Caco-2 (cell line): ENCODE results near the gene BLVRB. TPM values are rescaled to one million over a fixed set of nuclear protein-coding genes. Genes with fewer than 3 reads are reported as not detected.
"Not testable (repeated sequence)": the region's sequence is repeated elsewhere in the genome, so short reads cannot be mapped to it uniquely, and the experiment has no call there.

Experiments
- BruUV-seq: library from RNA; stranded (reverse); fragments of 400-500 nt; replicated peaks from 2 replicates; lab custom pipeline; 2021; lab: Mats Ljungman, UMichigan
- CTCF ChIA-PET: fragments of 300-600 bp; sonication (Branson Sonifier 250); formaldehyde crosslinking; loops from one replicate; lab custom pipeline; 2022; ENCODE audit warnings: antibody characterized with exemption; lab: Charles Lee
- POLR2A ChIA-PET: fragments of 300-600 bp; sonication (Branson Sonifier 250); formaldehyde crosslinking; loops from one replicate; lab custom pipeline; 2022; ENCODE audit warnings: antibody characterized with exemption; lab: Charles Lee
- DNase-seq, 2 experiments: peaks; one replicate each; pipeline versions ENCODE4 v3.0.0 to v3.0.0-alpha.2; 2020 to 2022
- H3K27me3 ChIP-seq: replicated peaks from 2 replicates; pipeline ENCODE4 v1.6.0; 2011; ENCODE audit warnings: low read length; ENCODE audit not compliant: control insufficient read depth, insufficient read depth
- H3K36me3 ChIP-seq: 2 replicates; pipeline ENCODE4 v1.5.1; 2011; ENCODE audit warnings: low read length; ENCODE audit not compliant: control insufficient read depth, insufficient read depth
- H3K4me1 ChIP-seq: fragments of 250-450 bp; sonication (Bioruptor Pico); 2 replicates; pipeline ENCODE4 v1.5.1; 2020; ENCODE audit warnings: mild to moderate bottlenecking
- H3K4me3 ChIP-seq: 2 replicates; pipeline ENCODE4 v1.5.1; 2011; ENCODE audit warnings: low read depth, mild to moderate bottlenecking, control low read depth, low read length
- H3K9me3 ChIP-seq: fragments of 250-450 bp; sonication (Bioruptor Pico); 2 replicates; pipeline ENCODE4 v1.5.1; 2020; ENCODE audit warnings: mild to moderate bottlenecking, moderate library complexity
- H3K27ac Mint-ChIP-seq: one replicate; pipeline ENCODE4 v1.8.0; 2022; ENCODE audit warnings: mixed read lengths; ENCODE audit not compliant: unreplicated experiment
- H3K27me3 Mint-ChIP-seq: one replicate; pipeline ENCODE4 v1.8.0; 2022; ENCODE audit warnings: mixed read lengths; ENCODE audit not compliant: insufficient read depth, unreplicated experiment
- H3K36me3 Mint-ChIP-seq: one replicate; pipeline ENCODE4 v1.8.0; 2022; ENCODE audit warnings: mild to moderate bottlenecking, mixed read lengths; ENCODE audit not compliant: insufficient read depth, unreplicated experiment
- H3K4me1 Mint-ChIP-seq: one replicate; pipeline ENCODE4 v1.8.0; 2022; ENCODE audit warnings: low read depth, mixed read lengths; ENCODE audit not compliant: unreplicated experiment
- H3K4me3 Mint-ChIP-seq: one replicate; pipeline ENCODE4 v1.8.0; 2022; ENCODE audit warnings: mild to moderate bottlenecking, moderate library complexity, mixed read lengths; ENCODE audit not compliant: unreplicated experiment
- H3K9me3 Mint-ChIP-seq: one replicate; pipeline ENCODE4 v1.8.0; 2022; ENCODE audit warnings: mixed read lengths; ENCODE audit not compliant: unreplicated experiment
- intact Hi-C: fragments of 100-400 bp; cut with micrococcal nuclease; formaldehyde crosslinking; loops from one replicate; pipeline ENCODE4 v1.10.0; 2022; ENCODE audit not compliant: unreplicated experiment
- total RNA-seq: library from RNA; stranded (reverse); gene quantifications from 2 replicates; pipeline ENCODE4 v1.2.3, GENCODE V29; 2022
- TF ChIP-seq, protein P1 (sequence below), 2 experiments: fragments of 200-600 bp in 1 of 2; IDR thresholded peaks; 1 replicate in 1 of 2; 2 replicates in 1 of 2; pipeline versions ENCODE4 v1.5.1 to v1.8.0; 2011 to 2022; ENCODE audit warnings: antibody characterized with exemption in 1 of 2, control low read depth in 1 of 2, inconsistent platforms in 1 of 2, low read depth in 1 of 2, low read length in 1 of 2, mild to moderate bottlenecking in 1 of 2, moderate library complexity in 1 of 2; ENCODE audit not compliant: insufficient read depth in 1 of 2, severe bottlenecking in 1 of 2, unreplicated experiment in 1 of 2

Gene BLVRB
- total RNA-seq, 1 experiment from 2014 or later, result 101 TPM

DNA sequence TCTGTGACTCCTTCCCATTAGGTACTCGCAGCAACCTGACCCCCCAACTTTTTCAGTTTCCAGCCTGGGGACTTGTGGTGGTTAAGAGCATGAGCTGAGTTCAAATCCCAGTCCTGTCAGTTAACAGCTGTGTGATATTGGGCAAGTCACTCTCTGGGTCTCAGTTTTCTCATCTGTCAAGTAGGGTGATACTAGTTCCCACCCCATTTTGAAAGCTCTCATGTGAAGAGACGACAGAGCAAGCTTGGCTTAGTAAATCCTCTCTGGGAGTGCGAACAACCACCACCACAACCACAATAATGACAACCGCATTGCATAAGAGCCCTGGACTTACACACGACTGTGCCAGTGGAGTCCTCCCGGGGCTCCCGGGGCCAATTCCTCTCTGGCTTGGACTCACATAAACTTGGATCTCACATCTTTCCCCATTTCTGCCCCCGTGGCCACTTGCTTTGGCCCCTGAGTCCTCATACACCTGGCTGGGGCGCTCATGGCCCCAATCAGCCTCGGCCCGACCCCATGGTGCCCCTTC is 454 bp downstream of the BLVRB start:
- Mint-ChIP-seq H3K27me3 (peaks cover 4% of the 10 kb centered on the region), H3K36me3 (peaks cover 16% of the 10 kb centered on the region), H3K4me1 (peaks cover 20% of the 10 kb centered on the region), H3K27ac (peak overlapping the region; percentile 92), H3K4me3 (peak overlapping the region; percentile 79), H3K9me3 (no peaks in the 10 kb centered on the region)
- TF ChIP-seq, protein P1, sequence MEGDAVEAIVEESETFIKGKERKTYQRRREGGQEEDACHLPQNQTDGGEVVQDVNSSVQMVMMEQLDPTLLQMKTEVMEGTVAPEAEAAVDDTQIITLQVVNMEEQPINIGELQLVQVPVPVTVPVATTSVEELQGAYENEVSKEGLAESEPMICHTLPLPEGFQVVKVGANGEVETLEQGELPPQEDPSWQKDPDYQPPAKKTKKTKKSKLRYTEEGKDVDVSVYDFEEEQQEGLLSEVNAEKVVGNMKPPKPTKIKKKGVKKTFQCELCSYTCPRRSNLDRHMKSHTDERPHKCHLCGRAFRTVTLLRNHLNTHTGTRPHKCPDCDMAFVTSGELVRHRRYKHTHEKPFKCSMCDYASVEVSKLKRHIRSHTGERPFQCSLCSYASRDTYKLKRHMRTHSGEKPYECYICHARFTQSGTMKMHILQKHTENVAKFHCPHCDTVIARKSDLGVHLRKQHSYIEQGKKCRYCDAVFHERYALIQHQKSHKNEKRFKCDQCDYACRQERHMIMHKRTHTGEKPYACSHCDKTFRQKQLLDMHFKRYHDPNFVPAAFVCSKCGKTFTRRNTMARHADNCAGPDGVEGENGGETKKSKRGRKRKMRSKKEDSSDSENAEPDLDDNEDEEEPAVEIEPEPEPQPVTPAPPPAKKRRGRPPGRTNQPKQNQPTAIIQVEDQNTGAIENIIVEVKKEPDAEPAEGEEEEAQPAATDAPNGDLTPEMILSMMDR (IDR thresholded peaks at IDR 0.05; ENCODE audit: insufficient read depth in 1 of 2, low read depth in 1 of 2, low read length in 1 of 2, severe bottlenecking in 1 of 2, unreplicated experiment in 1 of 2), result no peak
- ChIA-PET CTCF (interaction anchor here (0.7 to 3.2 kb wide), 15 partner anchors 12 to 1241 kb away, joined by 3 to 34 read pairs (median 8); partner anchors contain the start of genes SERTAD1 and SERTAD3), POLR2A (interaction anchor here (0.9 to 2.5 kb wide), 13 partner anchors 12 to 286 kb away, joined by 3 to 26 read pairs (median 6); partner anchors contain the start of genes ACTMAP, C19orf47, PLD3 and SERTAD1)
- H3K36me3 ChIP-seq, result no peaks in the 10 kb centered on the region
- intact Hi-C loops, result loop anchor here (1.0 to 5.0 kb wide), 4 partner anchors 22 to 137 kb away; partner anchors contain the start of genes LTBP4 and SERTAD1
- no peaks in the 10 kb centered on the region for H3K9me3 ChIP-seq
- H3K4me3 ChIP-seq, result peak overlapping the region; percentile 73
- no peaks in the 10 kb centered on the region for H3K27me3 ChIP-seq
- peak in 1 of 2 experiments; percentile 51 for DNase-seq
- peaks cover 20% of the 10 kb centered on the region for H3K4me1 ChIP-seq
- BruUV-seq, result TSS peak; percentile 90

DNA sequence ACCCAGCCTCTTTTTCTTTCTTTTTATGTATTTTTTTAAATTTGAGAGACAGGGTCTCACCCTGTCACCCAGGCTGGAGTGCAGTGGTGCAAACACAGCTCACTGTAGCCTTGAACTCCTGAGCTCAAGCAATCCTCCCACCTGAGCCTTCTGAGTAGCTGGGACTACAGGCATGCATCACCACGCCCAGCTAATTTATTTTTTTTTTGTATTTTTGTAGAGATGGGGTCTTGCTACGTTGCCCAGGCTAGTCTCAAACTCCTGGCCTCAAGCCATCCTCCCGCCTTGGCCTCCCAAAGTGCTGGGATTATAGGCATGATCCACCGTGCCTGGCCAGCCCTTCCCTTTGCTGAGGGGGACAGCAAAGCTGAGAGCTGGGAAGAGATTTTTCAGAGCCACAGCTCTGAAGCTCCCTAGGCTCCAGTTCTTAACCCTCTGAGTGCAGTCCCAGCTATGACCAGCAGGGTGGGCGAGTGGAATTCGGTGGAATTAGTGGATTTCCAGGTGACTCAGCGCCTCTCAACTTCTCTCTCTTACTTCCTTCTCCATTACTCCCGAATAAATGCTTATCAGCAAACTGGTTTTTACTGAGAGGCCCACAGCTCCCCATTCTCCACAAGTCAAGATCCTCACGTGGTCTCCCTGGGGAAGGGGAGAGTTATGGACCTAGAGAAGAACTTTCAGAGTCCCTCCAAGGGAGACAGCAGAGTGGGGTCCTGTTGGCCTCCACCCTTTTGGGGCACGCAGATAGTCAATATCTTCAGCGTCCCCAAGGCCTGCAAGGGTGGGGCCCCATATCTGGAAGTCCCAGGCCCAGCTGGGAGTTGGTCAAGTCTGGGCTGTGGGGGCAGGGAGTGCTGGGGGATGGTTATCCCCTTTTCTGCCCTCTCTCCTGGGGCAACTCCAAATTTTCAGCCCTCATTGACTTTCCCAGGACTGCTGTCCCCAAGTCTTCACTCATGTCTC is 1.2 kb downstream of the BLVRB start:
- peaks cover 20% of the 10 kb centered on the region for H3K4me1 Mint-ChIP-seq
- Histone ChIP-seq H3K4me1 (peaks cover 20% of the 10 kb centered on the region), H3K36me3 (no peaks in the 10 kb centered on the region), H3K27me3 (no peaks in the 10 kb centered on the region), H3K9me3 (no peaks in the 10 kb centered on the region), H3K4me3 (peak overlapping the region; percentile 73)
- H3K36me3 Mint-ChIP-seq, result peaks cover 16% of the 10 kb centered on the region
- CTCF ChIA-PET, result interaction anchor here (0.6 to 3.2 kb wide), 20 partner anchors 10 to 682 kb away, joined by 3 to 34 read pairs (median 6); partner anchors contain the start of genes SERTAD1 and SERTAD3
- no peaks in the 10 kb centered on the region for H3K9me3 Mint-ChIP-seq
- peak overlapping the region; percentile 92 for H3K27ac Mint-ChIP-seq
- peaks cover 4% of the 10 kb centered on the region for H3K27me3 Mint-ChIP-seq
- TF ChIP-seq, protein P1 (IDR thresholded peaks at IDR 0.05; ENCODE audit: insufficient read depth in 1 of 2, low read depth in 1 of 2, low read length in 1 of 2, severe bottlenecking in 1 of 2, unreplicated experiment in 1 of 2), result peak; percentile 86
- DNase-seq, result peak; percentile 91 to 93
- H3K4me3 Mint-ChIP-seq, result peak overlapping the region; percentile 79
- BruUV-seq, result no TSS peak
- intact Hi-C loops, result loop anchor here (1.0 to 5.0 kb wide), 5 partner anchors 11 to 138 kb away; partner anchors contain the start of genes LTBP4 and SERTAD1
- POLR2A ChIA-PET, result interaction anchor here (0.6 to 2.5 kb wide), 6 partner anchors 11 to 159 kb away, joined by 3 to 26 read pairs (median 10); partner anchors contain the start of genes SERTAD1 and SERTAD3

DNA sequence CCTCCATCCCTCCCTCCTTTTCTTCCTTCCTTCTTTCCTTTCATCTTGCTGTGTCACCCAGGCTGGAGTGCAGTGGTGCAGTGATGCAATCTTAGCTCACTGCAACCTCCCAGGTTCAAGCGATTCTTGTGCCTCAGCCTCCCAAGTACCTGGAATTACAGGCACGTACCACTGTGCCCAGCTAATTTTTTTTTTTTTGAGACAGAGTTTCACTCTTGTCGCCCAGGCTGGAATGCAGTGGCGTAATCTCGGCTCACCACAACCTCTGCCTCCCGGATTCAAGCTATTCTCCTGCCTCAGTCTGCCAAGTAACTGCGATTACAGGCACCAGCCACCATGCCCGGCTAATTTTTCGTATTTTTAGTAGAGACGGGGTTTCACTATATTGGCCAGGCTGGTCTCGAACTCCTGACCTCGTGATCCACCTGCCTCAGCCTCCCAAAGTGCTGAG is 1.9 kb downstream of the BLVRB start:
- CTCF ChIA-PET, result interaction anchor here (0.6 to 3.2 kb wide), 19 partner anchors 10 to 683 kb away, joined by 3 to 34 read pairs (median 5); partner anchors contain the start of genes SERTAD1 and SERTAD3
- intact Hi-C loops, result loop anchor here (1.0 kb wide), 1 partner anchor 10 kb away; no protein-coding TSS in a partner anchor

More for the DNA sequence above, 1.9 kb downstream of the BLVRB start:
- H3K27me3 Mint-ChIP-seq, H3K4me3 Mint-ChIP-seq, DNase-seq, H3K4me3 ChIP-seq, H3K9me3 Mint-ChIP-seq, H3K27me3 ChIP-seq, H3K9me3 ChIP-seq, H3K36me3 ChIP-seq, BruUV-seq, H3K27ac Mint-ChIP-seq: not testable (repeated sequence)
- peaks cover 20% of the 10 kb centered on the region for H3K4me1 ChIP-seq
- Mint-ChIP-seq H3K4me1 (peaks cover 20% of the 10 kb centered on the region), H3K36me3 (peaks cover 16% of the 10 kb centered on the region)
- POLR2A ChIA-PET, result interaction anchor here (0.6 to 2.5 kb wide), 5 partner anchors 10 to 158 kb away, joined by 3 to 26 read pairs (median 10); partner anchors contain the start of genes SERTAD1 and SERTAD3
